ENCODE measurements around the gene ZNF579.

DNA sequence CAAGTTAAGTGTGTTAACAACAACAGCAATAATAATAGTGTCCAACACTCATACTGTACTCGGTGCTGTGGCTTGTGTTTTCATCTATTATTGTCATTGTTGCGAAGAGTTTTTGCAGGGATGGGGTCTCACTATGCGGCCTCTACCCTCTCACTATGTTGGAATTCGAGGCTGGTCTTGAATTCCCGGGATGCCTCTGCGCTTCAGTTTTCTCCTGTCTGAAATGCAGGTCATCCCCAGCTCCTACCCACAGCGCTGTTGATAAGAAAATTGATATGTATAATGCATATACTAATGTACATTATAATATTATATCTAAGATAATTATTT lies 30.4 kb downstream of the ZNF579 start:
- TF ChIP-seq POLR2AphosphoS5 (IDR thresholded peaks at IDR 0.05; ENCODE audit: borderline replicate concordance, low read depth, low read length) (no peak), EZH2 (IDR thresholded peaks at IDR 0.05) (no peak), FOXP2 (optimal IDR thresholded peaks at IDR 0.05; ENCODE audit: control extremely low read depth, extremely low read length, insufficient read depth) (no peak)
